ENCODE data around the gene MRGPRD. TPM values are rescaled to one million over a fixed set of nuclear protein-coding genes. Genes with fewer than 3 reads are reported as not detected.

MRGPRD gene
- total RNA-seq, 1 experiment from 2014 or later, result not detected

DNA sequence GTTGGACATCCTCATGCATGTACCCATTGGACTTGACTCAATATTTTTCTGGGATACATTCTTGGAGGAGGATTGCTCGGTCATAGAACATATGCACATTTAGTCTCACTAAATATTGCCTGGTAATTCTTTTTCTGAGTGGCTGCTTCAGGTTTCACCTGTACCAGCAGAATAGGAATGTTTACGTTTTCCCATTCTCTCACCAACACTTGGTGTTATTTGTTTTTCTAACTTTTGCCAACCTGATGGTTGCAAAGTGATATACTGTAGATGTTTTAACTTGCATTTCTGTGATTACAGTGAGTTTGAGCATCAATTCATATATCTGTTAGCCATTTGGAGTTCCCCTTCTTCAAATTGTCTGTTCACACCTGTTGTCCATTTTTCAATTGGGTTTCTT lies 1.3 kb upstream of the MRGPRD start:
- Mint-ChIP-seq H3K9me3 (ENCODE audit: unreplicated experiment) (peaks cover 8% of the 10 kb centered on the region), H3K27ac (ENCODE audit: low read depth, unreplicated experiment) (no peak overlapping the region), H3K4me3 (ENCODE audit: unreplicated experiment) (no peak overlapping the region), H3K27me3 (ENCODE audit: insufficient read depth, unreplicated experiment) (peaks cover 64% of the 10 kb centered on the region), H3K36me3 (ENCODE audit: insufficient read depth, unreplicated experiment) (no peaks in the 10 kb centered on the region), H3K4me1 (ENCODE audit: insufficient read depth, unreplicated experiment) (no peaks in the 10 kb centered on the region)
- POLR2A ChIA-PET, result no interaction called here
- no peak for DNase-seq (ENCODE audit: unreplicated experiment)
- intact Hi-C loops (cut with micrococcal nuclease), result no loop called here
- BruUV-seq (replicated peaks), result no TSS peak
- TF ChIP-seq, protein P1, sequence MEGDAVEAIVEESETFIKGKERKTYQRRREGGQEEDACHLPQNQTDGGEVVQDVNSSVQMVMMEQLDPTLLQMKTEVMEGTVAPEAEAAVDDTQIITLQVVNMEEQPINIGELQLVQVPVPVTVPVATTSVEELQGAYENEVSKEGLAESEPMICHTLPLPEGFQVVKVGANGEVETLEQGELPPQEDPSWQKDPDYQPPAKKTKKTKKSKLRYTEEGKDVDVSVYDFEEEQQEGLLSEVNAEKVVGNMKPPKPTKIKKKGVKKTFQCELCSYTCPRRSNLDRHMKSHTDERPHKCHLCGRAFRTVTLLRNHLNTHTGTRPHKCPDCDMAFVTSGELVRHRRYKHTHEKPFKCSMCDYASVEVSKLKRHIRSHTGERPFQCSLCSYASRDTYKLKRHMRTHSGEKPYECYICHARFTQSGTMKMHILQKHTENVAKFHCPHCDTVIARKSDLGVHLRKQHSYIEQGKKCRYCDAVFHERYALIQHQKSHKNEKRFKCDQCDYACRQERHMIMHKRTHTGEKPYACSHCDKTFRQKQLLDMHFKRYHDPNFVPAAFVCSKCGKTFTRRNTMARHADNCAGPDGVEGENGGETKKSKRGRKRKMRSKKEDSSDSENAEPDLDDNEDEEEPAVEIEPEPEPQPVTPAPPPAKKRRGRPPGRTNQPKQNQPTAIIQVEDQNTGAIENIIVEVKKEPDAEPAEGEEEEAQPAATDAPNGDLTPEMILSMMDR (IDR thresholded peaks at IDR 0.05; ENCODE audit: unreplicated experiment), result no peak
- CTCF ChIA-PET, result no interaction called here

DNA sequence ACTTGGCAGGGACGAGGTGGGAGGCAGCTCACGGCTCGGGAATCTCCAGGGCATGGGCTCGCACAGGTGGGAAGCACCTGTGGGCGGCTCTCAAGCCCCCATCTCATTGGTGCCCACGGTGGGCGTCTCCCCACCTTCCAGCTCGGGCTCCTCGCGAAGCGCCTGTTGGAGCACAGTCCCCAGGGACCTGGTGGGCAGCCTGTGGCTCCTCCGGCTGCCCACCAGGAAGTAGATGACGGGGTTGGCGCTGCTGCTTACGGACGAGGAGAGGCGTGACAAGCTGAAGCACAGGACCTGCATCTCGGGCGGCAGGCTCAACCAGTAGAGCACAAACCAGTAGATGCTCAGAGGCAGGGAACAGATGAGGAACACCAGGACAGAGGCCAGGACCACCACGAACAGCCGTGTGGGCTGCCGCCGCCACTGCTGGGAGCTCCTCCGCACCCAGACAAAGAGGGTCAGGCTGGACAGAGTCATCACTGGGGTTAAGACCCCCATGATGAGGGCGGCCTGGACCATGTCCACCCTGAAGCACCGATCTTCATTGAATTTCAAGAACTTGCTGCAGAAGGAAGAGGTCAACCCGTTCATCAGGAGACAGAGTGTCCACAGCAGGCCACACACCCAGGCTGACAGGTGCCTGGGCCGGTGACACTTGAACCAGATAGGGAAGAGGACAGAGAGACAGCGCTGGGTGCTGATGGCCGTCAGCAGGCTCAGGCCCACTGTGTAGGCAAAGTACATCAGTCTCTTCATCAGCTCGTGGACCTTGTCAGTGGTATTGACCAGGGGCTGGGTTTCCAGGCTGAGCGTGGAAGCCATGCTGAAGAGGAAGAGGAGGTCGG lies 633 bp downstream of the MRGPRD start:
- TF ChIP-seq, protein P1 (IDR thresholded peaks at IDR 0.05; ENCODE audit: unreplicated experiment), result no peak
- Mint-ChIP-seq H3K27ac (ENCODE audit: low read depth, unreplicated experiment) (no peak overlapping the region), H3K36me3 (ENCODE audit: insufficient read depth, unreplicated experiment) (no peaks in the 10 kb centered on the region), H3K4me1 (ENCODE audit: insufficient read depth, unreplicated experiment) (no peaks in the 10 kb centered on the region), H3K4me3 (ENCODE audit: unreplicated experiment) (no peak overlapping the region), H3K9me3 (ENCODE audit: unreplicated experiment) (peaks cover 8% of the 10 kb centered on the region), H3K27me3 (ENCODE audit: insufficient read depth, unreplicated experiment) (peaks cover 48% of the 10 kb centered on the region)
- ChIA-PET POLR2A (no interaction called here), CTCF (no interaction called here)
- intact Hi-C loops (cut with micrococcal nuclease), result no loop called here
- DNase-seq (ENCODE audit: unreplicated experiment), result no peak
- no TSS peak for BruUV-seq (replicated peaks)

DNA sequence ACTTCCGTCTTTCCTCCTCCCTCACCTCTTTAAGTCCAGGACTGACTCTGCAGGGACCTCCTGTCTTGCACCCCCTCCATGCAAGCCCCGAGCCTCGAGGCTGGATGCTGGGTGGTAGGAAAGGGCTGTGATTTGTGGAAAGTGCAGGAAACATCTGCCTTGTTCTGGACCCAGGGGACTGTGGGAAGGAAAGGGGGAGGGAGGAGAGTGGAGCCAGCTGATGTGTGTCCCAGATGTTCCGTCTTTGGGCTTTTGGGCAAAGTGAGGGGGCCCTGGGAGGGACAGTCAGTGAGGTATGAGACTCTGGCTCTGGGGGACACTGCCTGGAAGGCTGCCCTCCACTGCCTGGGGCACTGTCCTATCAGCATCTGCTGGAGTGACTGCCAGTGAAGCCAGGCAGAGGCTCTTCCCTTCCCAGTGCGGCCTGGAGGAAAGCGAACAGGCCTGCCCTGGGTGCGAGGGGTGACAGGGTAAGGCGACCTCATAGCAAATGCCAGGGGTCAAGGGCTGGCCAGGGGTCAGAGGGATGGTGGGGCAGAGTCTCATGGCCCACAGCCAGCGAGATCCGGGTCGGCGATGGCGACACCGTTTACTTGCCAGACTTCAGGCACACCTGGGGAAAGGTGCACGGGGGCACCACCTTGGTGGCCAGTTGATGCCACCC lies 1.7 kb downstream of the MRGPRD start:
- H3K4me3 Mint-ChIP-seq (ENCODE audit: unreplicated experiment), result no peak overlapping the region
- H3K9me3 Mint-ChIP-seq (ENCODE audit: unreplicated experiment), result peaks cover 8% of the 10 kb centered on the region
- POLR2A ChIA-PET, result no interaction called here
- no peaks in the 10 kb centered on the region for H3K36me3 Mint-ChIP-seq (ENCODE audit: insufficient read depth, unreplicated experiment)
- no TSS peak for BruUV-seq (replicated peaks)
- H3K27ac Mint-ChIP-seq (ENCODE audit: low read depth, unreplicated experiment), result no peak overlapping the region
- intact Hi-C loops (cut with micrococcal nuclease), result no loop called here
- H3K4me1 Mint-ChIP-seq (ENCODE audit: insufficient read depth, unreplicated experiment), result no peaks in the 10 kb centered on the region
- peaks cover 37% of the 10 kb centered on the region for H3K27me3 Mint-ChIP-seq (ENCODE audit: insufficient read depth, unreplicated experiment)
- CTCF ChIA-PET, result no interaction called here
- DNase-seq (ENCODE audit: unreplicated experiment), result no peak
- TF ChIP-seq, protein P1 (IDR thresholded peaks at IDR 0.05; ENCODE audit: unreplicated experiment), result no peak

DNA sequence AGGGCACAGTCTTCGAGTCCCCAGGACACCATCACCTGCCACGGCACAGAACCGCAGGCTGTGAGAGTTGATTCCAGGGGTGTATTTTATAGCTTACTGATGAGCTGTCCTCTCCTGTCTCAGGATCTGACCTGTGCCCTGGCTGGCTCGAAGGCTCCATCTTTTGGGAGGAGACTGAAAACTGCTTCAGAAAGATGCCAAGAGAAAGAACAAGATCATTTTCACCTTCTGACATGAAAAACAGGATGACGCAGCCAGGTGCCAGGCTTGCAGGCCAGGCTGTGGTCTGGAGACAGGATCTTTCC lies 2.2 kb downstream of the MRGPRD start:
- no peak overlapping the region for H3K27ac Mint-ChIP-seq (ENCODE audit: low read depth, unreplicated experiment)
- no TSS peak for BruUV-seq (replicated peaks)
- CTCF ChIA-PET, result no interaction called here
- H3K36me3 Mint-ChIP-seq (ENCODE audit: insufficient read depth, unreplicated experiment), result no peaks in the 10 kb centered on the region
- POLR2A ChIA-PET, result no interaction called here
- TF ChIP-seq, protein P1 (IDR thresholded peaks at IDR 0.05; ENCODE audit: unreplicated experiment), result no peak
- H3K9me3 Mint-ChIP-seq (ENCODE audit: unreplicated experiment), result peaks cover 8% of the 10 kb centered on the region
- no peak overlapping the region for H3K4me3 Mint-ChIP-seq (ENCODE audit: unreplicated experiment)
- H3K4me1 Mint-ChIP-seq (ENCODE audit: insufficient read depth, unreplicated experiment), result no peaks in the 10 kb centered on the region
- H3K27me3 Mint-ChIP-seq (ENCODE audit: insufficient read depth, unreplicated experiment), result peaks cover 36% of the 10 kb centered on the region
- DNase-seq (ENCODE audit: unreplicated experiment), result no peak
- intact Hi-C loops (cut with micrococcal nuclease), result no loop called here

All from MCF 10A (cell line).